ENCODE measurements around the gene SUN2.

The SUN2 gene

DNA sequence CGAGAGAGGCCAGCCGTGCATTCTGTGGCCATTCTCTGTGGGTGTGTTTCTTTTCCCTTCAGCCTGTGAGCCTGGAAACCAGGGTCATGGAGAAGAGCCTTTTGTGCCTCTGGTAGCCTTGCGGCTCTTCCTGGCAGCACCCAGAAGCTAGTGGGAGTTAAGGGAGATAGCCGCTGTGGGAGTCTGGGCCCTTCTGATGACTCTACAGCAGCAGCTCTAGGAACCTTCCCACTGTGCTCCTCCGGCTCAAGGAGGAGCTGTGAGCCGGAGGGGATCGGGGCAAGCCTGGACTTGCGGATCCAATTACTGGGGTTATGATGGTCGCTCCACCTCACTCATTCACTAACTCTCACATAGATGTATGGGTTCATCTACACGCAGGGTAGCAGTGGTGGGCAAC is 39.5 kb downstream of the SUN2 start:
- no peak for DNase-seq (ENCODE audit: low read depth in 2 of 2)

DNA sequence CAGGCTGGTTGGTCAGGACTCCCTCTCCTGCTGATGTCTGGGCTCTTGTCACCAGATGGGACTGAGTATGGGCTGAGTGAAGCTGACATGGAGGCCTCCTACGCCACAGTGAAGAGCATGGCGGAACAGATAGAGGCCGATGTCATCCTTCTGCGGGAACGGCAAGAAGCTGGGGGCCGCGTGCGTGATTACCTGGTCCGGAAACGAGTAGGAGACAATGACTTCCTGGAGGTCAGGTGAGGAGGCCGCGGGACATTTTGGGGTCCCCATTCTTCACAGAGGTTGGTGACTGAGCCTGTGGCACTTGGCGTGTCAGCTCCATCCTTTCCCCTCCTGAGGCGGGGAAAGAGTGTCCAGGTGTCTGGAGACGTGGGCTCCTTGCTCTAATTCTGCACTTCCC is 39.9 kb downstream of the SUN2 start:
- no peak for DNase-seq (ENCODE audit: low read depth in 2 of 2)

DNA sequence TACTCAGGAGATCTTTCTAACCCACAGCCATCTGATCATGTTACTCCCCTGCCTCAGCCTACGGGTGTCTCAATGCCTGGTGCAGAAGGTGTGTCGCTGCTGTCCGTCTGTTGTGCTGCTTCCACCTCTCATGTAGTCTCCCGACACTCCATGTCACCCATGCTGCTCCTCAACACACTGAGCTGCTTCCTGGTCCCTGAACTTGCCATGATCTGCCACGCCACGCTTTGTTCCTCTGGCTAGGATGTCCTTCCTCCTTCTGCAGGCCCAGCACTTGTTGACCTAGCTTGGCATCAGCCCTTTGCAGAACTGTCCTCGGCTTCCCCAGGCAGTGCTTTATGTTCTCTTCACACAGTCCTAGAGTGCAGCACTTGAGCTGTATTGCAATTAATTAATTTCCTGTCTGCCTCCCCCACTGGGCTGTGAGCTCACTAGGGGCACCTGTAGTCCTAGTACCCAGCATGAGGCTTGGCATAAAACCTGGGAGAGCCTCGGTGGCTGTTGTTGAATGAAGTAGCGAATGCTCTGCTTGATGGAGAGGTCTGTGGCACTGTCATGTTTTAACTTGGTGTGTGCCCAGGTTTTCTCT is 40.5 kb downstream of the SUN2 start:
- DNase-seq (ENCODE audit: low read depth in 2 of 2): no peak

DNA sequence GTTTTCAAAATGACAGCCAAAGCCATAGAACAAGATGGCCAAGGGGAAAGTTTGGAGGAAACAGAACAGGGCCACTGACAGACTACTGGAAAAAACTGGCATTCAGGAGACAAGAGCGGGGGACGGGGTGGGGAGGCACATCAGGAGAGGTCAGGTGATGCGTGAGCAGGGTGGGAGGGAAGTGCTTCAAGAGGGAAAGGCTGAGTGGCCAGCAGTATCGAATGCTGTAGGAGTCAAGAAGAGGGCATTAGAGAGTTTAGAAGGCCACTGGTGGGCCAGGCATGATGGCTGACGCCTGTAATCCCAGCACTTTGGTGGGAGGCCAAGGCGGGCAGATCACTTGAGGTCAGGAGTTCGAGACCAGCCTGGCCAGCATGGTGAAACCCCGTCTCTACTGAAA is 41.9 kb downstream of the SUN2 start:
- DNase-seq (ENCODE audit: low read depth in 2 of 2): no peak

DNA sequence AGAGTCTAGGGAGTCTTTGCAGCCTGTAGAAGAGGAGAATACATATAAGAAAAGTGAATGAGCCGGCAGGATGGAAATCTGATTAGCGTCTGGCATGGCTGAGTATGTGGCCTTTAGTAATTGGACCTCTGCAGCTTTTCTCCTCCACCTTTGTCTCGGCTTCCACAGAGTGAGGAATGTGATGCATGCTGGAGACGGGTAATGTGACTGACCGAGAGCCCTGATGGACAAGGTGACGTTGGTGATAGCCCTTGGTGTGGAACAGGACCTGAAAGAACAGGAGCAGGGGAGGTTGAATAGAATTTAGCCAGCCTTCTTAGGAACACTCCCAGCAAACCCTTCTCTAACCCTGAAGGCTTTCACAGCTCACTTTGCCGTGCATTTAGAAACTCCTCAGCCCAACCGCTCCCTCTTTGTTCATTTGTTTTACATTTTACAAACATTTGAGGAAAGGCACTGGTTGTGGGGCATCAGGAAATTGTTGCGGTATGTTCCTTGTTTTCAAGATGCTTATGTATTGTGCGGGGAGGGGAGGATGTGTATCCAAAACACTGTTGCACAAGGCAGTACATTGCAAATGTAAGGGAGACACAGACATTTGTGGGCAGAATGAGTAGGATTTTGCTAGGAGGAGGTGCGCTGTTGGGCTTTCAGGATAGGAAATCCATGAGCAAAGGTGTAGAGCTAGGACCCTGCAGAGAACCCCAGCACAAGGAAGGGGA is 43.2 kb downstream of the SUN2 start:
- no peak for DNase-seq (ENCODE audit: low read depth in 2 of 2)

DNA sequence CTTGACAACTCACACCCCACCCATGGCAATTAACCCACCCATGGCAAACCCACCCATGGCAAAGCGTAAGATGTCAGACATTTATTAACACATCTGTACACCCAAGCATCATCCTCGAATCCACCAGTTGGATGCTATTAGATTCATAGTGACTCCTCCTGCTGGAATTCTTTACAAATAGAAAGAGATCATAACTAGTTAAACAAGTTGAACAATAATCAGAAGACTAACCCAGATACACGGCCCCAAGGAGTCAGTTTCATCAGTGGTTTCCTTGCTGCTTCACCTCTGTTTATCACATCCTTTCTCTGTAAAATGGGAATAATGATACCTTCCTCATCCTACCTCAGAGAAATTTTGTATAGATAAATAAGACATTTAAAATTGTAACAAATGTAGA is 44.9 kb downstream of the SUN2 start:
- DNase-seq (ENCODE audit: low read depth in 2 of 2): no peak

DNA sequence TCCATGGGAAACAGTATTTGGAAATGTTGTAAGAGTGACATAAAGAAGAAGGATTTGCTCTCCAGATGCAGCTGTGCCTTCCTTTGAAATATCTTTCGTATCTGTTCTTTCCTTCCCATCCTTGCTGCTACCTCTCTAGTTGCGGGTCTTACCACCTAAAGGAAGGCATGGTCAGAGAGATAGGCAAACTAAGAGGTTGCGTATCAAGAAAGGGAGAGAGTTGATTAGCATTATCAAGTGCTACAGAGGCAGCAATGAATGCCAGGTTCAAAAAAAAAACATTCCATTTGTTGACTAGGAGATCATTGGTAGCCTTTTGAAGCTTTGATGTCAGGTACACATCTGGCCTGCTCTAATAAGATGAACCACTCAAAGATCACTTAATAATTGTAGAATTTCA is 45.4 kb downstream of the SUN2 start:
- no peak for DNase-seq (ENCODE audit: low read depth in 2 of 2)

DNA sequence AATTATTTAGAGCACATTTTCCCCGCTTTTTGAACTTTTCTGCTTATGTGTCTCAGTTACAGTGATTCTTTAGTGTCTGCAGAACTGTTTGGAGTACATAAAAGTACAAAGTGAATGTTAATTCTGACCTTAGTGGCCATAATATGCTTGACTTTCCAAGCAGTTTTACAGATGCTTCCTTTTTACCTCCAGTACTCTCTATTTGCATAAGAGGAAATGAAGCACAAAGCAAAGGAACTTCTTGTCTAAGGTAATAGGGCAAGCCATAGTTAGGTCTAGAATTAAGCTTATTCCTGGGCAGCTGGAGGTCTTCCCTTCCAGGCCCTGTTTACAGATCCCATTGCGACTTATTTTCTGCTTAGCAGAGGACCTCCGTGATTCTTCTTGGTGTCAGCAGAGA is 46.5 kb downstream of the SUN2 start:
- DNase-seq (ENCODE audit: low read depth in 2 of 2): no peak

DNA sequence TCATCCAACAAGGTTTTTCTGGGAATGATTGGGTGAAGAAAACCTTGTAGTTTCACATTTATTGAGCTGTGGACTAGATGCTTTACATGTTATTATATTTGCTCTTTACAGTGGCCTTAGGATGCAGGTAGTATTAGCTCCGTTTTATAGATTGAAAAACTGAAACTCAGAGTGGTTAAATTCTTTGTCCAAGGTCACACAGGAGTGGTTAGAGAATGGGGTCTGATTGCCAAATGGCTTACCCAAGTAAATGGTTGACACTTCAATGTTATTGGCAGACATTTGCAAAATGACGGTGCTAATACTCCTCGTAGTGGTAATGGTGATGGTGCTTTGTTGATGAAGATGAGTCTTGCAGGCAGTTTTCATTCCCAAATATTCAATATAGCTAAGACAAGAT is 47.8 kb downstream of the SUN2 start:
- DNase-seq (ENCODE audit: low read depth in 2 of 2): no peak

DNA sequence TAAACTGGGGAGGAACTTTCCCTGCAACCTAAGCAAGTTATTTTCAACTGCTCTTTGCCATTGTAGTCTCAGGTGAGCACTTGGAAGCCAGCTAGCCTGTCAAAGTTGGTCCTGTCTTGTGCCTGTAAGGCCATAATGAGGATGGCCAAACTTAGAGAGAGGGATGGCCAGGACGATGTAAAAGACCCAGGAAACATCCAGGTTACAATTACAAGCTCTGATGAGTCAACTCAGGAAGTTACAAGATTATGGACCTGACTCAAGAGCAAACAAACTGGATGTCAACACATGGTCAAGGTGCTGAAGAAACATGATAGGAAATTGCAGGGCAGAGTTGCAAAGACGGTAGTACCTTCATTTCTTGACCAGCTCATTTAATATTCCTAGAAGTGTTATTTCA is 48.5 kb downstream of the SUN2 start:
- no peak for DNase-seq (ENCODE audit: low read depth in 2 of 2)

DNA sequence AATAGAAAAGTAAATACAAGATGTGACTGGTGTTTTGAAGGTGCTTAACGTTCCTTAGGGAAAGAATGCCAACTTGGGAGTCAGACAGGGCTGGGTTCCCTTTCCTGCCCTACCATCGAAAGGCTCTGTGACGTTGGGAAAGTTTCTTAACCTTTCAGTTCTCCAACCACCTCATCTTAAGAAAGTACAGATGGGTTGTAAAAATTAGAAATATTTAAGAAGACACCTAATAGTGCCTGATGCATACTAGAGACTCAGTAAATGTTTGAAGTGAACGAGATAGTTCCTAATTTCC is 49.0 kb downstream of the SUN2 start:
- no peak for DNase-seq (ENCODE audit: low read depth in 2 of 2)

DNA sequence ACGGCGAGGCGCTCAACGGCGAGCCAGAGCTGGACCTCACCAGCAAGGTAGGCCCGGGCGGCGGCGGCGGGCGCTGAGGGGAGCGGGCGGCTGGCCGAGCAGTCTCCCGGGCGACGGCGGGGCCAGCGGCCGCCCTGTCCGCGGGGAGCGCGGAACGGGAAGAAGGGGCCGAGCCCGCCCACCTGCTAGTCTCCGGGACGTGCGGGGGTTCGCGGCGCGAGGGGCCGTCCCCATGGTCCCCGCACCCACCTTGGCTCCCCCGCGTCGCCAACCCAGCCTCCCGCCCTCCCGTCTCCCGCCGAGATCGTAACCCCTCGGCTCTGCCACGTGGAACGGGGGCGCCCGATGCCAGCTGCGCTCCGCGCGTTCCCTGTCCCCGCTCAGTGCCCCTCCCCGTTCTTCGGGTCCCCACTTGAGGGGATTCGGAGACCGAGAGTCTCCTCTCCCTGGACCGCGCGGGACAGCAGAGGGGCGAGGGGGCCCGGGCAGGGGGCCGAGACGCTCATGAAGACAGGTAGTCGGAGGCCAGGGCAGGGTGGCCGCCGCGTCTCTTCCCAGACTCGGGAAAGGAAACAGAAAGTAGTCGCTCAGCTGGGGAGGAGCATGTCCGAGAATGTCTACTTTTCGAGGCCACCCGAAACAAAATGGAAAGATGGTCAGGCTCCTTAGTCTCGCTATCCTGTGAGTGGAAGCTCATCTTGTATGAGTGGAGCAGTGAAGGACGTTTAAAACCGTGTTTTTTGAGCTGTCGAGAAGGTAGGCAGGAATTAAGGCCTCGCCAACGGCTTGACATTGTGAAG is 49.5 kb downstream of the SUN2 start:
- peak in 1 of 2 donors; percentile 23 for DNase-seq (ENCODE audit: low read depth in 2 of 2)

DNA sequence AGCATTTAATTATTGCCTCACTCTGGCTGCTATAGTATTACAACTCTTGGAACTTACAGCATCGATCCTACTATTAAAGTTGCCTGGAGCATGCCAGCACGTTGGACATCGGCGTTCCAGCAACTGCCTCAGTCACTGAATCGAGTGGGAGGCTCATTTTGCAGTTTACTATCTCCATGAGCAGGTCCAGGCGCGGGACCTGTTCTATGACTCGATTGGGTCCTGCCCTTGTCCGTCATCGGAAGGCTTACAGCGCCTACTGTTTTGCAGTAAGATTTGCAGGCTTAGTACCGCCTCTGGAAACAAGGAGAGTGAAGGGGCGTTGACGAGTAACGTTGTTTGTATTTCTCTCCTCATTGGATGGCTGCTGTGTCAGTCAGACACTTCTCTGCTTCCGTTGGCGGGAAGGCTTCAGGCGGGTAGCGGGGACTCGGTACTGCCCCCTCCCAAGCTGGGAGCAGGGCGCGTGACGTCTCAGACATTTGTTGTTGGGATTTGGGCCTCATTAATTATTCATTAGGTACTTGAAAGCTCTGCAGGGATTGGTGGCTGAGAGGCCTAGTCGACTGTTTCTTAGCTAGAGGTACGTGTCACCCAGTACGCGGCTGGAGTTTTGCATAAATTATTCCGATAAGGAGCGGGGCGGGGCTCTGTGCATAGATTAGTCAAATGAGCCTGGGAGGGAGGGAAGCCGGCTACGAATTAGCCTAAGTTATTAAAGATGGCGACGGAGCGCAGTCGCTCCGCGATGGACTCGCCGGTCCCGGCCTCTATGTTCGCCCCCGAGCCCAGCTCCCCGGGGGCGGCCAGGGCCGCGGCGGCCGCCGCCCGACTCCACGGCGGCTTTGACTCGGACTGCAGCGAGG is 50.3 kb downstream of the SUN2 start, which contains the start of gene GTPBP1:
GTPBP1 (plus strand) TSS at position 710 of the 866 bp plus-strand sequence; CDS start at position 722, 12 bp downstream.
- DNase-seq (ENCODE audit: low read depth in 2 of 2): peak; percentile 89 to 97

DNA sequence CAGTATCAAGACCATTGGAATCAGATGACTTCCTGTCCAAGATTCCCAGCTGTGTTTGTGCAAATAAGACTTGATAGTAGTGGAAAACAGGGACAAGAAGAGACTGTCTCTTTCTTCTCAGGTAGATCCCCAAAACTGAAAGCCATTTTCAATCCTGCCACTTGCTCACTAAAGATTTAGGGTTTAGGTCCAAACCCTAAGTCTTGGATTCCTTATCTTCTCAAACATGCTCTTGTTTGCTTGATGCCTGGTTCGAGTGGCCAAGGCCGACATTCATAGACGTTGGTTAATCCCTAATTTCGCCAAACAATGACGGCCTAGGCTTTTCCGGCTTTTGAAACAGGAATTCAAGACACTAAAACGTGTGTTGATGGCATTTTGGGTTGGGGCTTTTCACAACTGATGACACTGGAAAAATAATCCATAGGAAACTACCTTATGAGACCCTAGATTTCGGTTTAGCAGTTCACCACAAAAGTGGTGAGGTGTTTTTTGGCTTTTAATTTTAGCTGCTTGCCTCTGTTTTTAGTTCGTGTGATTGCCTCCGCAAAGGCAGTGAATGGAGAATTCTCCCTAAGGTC is 51.1 kb downstream of the SUN2 start:
- no peak for DNase-seq (ENCODE audit: low read depth in 2 of 2)

DNA sequence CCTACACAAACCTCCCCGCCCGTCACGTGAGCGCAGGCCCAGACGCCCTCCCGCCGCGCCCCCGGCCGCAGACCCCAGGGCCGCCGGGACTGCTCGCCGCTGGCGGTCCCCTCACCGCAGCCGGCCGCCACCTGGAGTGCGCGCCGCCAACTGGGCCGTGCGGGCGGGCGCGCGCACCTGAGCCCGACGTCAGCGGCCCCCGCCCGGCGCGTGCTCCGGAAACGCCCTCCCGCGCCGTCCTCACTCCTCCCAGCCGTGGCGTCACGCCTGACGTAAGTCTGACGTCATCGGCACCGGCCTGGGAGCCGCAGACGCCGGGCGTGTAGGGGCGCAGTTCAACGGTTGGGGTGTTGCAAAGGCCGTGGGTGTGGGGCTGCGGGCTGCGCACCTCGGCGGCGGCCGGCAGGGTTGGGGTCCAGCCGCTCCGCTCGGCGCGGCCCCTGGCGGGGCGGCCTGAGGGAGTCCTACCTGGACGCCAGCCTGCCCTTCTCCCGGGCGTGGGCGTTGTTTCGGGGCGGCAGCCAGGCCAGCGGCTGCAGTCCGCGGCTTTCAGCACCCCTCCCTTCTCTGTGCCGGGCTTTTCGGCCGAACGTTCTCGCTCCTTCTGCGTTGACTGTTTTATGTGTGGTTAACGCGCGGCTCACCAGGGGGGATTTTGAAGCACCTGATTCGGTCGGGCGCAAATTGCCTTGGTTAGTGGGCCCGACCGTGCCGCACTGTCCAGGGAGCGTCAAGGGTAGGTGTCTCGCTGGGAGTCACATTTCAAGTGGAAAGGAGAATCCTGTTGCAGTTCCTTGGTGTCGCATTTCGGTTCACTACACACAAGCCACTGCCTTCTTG is 54.8 kb downstream of the SUN2 start, which contains the start of gene JOSD1:
JOSD1 (minus strand) TSS at position 155 of the 840 bp plus-strand sequence. CDS start 956 bp downstream, outside the sequence.
- peak; percentile 96 to 99 for DNase-seq (ENCODE audit: low read depth in 2 of 2)

DNA sequence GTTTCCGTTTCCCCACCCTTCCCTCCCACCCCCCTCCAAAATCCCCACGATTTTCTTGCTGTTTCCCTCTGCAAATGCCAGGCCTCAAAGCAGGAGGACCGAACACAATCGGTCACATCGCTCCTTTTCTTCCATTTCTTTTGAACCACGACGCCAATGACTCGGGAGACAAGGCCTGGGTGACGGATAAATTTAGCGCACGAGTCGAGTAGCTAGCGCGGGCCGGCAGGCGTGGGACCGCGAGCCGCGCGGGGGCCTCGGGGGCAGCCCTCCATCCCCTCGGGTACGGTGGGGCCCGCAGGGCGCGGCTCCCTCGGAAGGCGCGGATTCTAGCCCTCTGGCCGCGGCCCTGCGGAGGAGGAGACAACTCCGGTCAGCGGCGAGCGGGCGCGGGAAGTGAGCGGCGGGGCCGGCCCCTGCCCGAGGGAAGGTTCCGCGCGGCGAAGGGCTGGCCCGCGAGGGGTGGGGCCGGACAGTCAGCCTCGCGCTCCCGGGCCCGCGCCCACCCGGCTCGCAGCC is 55.5 kb downstream of the SUN2 start:
- no peak for DNase-seq (ENCODE audit: low read depth in 2 of 2)

DNA sequence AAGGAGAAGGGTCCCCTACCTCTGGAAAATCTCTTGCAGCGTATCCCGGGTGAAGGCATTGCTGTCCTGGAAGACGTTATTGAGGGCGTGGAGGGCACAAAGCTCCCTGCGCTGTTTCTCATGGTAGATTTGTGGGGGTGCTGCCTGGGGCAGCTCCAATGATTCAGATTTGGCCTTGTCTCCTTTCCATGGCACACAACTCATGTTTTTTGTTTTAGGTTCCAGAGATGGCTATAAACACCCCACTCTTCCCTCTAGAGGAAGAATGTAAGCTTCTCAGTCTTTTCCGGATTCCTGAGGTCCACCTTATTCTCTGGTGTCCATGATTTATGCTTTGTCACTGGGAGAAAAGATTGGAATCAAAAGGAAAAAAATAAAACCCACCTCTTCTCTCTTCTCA is 56.0 kb downstream of the SUN2 start:
- DNase-seq (ENCODE audit: low read depth in 2 of 2): no peak

DNA sequence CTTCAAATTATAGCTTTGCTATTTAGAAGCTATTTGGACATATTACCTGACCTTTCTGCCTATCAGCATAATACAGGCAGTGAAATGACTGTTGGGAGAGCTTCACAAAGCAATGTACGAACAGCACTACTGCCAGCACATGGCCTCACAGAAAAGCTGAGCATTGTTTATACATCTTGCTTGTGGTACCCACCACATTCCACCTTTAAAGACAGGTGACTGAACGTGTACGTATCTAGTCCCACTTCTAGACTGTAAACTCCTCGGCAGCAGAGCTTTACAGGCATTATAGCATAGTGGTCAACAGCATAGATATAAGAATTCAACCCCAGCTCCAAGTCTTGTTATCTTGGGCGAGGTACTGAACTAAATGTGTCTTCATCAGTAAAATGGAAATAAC is 56.7 kb downstream of the SUN2 start:
- DNase-seq (ENCODE audit: low read depth in 2 of 2): no peak

DNA sequence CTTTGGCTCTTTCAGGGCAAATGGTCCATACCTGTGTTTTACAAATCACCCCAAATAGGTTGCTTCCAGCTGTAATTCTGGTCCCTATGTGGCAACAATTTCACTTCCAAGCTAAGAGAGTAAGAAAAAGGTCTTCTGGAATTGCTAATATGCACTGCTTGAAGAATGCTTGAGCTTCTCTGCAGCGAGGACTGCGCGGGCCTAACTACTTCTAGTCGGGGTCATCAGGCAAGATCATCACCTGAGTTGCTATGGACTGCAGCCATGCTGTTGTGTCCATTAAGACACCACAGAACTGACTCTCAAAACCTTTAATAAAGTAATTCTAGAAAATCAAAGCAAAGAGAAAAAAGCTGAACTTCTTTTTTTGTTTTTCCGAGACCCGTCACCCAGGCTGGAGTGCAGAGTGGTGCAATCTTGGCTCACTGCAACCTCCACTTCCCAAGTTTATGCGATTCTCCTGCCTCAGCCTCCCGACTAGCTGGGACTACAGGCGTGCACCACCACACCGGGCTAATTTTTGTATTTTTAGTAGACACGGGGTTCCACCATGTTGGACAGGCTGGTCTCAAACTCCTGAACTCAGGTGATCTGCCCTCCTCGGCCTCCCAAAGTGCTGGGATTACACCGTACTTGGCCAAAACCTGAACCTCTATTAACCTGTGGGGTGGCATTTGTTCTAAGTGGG is 57.2 kb downstream of the SUN2 start:
- DNase-seq (ENCODE audit: low read depth in 2 of 2): no peak

All from stimulated activated CD4-positive, alpha-beta T cell treated with anti-CD3 and anti-CD28 coated beads, Interleukin-4, amount 100 ng/mL, for 48 hours (primary cell).